Spleen (tissue), 11 donors: Measurements from ENCODE around the gene ARRDC3. TPM values are rescaled to one million over a fixed set of nuclear protein-coding genes. Genes with fewer than 3 reads are reported as not detected.
"Not testable (repeated sequence)": the region's sequence is repeated elsewhere in the genome, so short reads cannot be mapped to it uniquely, and the experiment has no call there.

Experiments
- DNase-seq: peaks from one replicate; pipeline ENCODE4 v3.0.0-alpha.2; 2020
- H3K27ac ChIP-seq, 8 donors: fragments of 200-600 bp; sonication (generic) in 7 of 8; 1 replicate in 4 of 8; 2 replicates in 4 of 8; pipeline versions ENCODE4 v1.5.0 to v1.8.0; 2016 to 2021; ENCODE audit warnings: inconsistent platforms in 4 of 8, mild to moderate bottlenecking in 4 of 8, moderate library complexity in 1 of 8
- H3K27me3 ChIP-seq, 7 donors: fragments of 200-600 bp; sonication (generic) in 6 of 7; replicated peaks in 1 of 7; 1 replicate in 4 of 7; 2 replicates in 3 of 7; pipeline versions ENCODE4 v1.5.0 to v1.8.0; 2016 to 2021; ENCODE audit warnings: inconsistent platforms in 3 of 7, mild to moderate bottlenecking in 1 of 7
- H3K36me3 ChIP-seq, 6 donors: fragments of 200-600 bp; sonication (generic) in 5 of 6; 1 replicate in 4 of 6; 2 replicates in 2 of 6; pipeline versions ENCODE4 v1.5.0 to v1.8.0; 2016 to 2021; ENCODE audit warnings: inconsistent platforms in 2 of 6
- H3K4me1 ChIP-seq, 6 donors: fragments of 200-600 bp; sonication (generic) in 5 of 6; 1 replicate in 3 of 6; 2 replicates in 3 of 6; pipeline versions ENCODE4 v1.5.0 to v1.8.0; 2016 to 2021; ENCODE audit warnings: inconsistent platforms in 3 of 6
- H3K4me3 ChIP-seq, 8 donors: fragments of 200-600 bp; sonication (generic) in 7 of 8; 1 replicate in 4 of 8; 2 replicates in 4 of 8; pipeline versions ENCODE4 v1.5.0 to v1.8.0; 2016 to 2021; ENCODE audit warnings: inconsistent platforms in 4 of 8, mild to moderate bottlenecking in 4 of 8, moderate library complexity in 2 of 8
- H3K9me3 ChIP-seq, 8 donors: fragments of 200-600 bp; sonication (generic) in 7 of 8; 1 replicate in 4 of 8; 2 replicates in 4 of 8; pipeline versions ENCODE4 v1.5.0 to v1.8.0; 2016 to 2021; ENCODE audit warnings: inconsistent platforms in 4 of 8
- POLR2A ChIP-seq, 3 donors: fragments of 450-650 bp; IDR thresholded peaks; one replicate each; pipeline ENCODE4 v1.5.1; 2017; ENCODE audit warnings: antibody characterized with exemption in 3 of 3, mild to moderate bottlenecking in 1 of 3
- POLR2AphosphoS5 ChIP-seq, 3 donors: sonication (generic); formaldehyde crosslinking; IDR thresholded peaks; one replicate each; pipeline ENCODE4 v1.5.1; 2017; ENCODE audit warnings: antibody characterized with exemption in 3 of 3
- WGBS, 5 donors: extraction: QIAGEN DNeasy Blood & Tissue Kit in 3 of 5; methylation state at CpG; one replicate each; pipeline versions ENCODE4 v1.1.5 to v1.1.7; 2013 to 2018; 5-methylcytosine and 5-hydroxymethylcytosine counted together
- intact Hi-C: fragments of 100-400 bp; cut with DNase I; formaldehyde crosslinking; loops from one replicate; pipeline ENCODE4 v1.15.0; 2023; ENCODE audit warnings: low total_unique reads
- polyA plus RNA-seq, 3 donors: library from polyadenylated mRNA; stranded (reverse); fragments of 200-250 nt; gene quantifications; one replicate each; pipeline ENCODE4 v1.2.1, GENCODE V29; 2013
- total RNA-seq, 7 donors: library from RNA; depleted of rRNA in 3 of 7; stranded (reverse); fragments of >200 nt in 3 of 7; fragmentation: NEBNext Ultra II Directional in 4 of 7; extraction: Animal tissue kit (Norgen Biotek cat#: 25700) in 4 of 7; gene quantifications; one replicate each; pipeline versions ENCODE4 v1.1.0 to v1.2.1, GENCODE V29; 2016 to 2021
- TF ChIP-seq, protein P1 (sequence below), 11 experiments: fragments of 200-600 bp in 7 of 11; fragments of 450-650 bp in 4 of 11; sonication (generic) in 4 of 11; IDR thresholded peaks in 8 of 11; conservative IDR thresholded peaks in 3 of 11; 1 replicate in 7 of 11; 2 replicates in 4 of 11; pipeline versions ENCODE4 v1.4.0 to v1.8.0; 2016 to 2021; ENCODE audit warnings: antibody characterized with exemption in 11 of 11, inconsistent platforms in 4 of 11, mild to moderate bottlenecking in 1 of 11
- donor health status: healthy with polysubstance abuse.
- donor health status: DM: no; HTN: no; CAD: no; lungs with moderate emphysema.
- donor health status: DM: no; HTN: no; CAD: no.
- donor health status: Bipolar disorder and iron deficiency.
- donor health status: healthy.
- donor health status: DM: no; HTN: no; CAD: no.
- donor health status: DM: yes; HTN: yes; CAD: no.

ARRDC3 gene
- total and polyA plus RNA-seq, 10 donors, result 13.7 to 124 (median 41.2) TPM

DNA sequence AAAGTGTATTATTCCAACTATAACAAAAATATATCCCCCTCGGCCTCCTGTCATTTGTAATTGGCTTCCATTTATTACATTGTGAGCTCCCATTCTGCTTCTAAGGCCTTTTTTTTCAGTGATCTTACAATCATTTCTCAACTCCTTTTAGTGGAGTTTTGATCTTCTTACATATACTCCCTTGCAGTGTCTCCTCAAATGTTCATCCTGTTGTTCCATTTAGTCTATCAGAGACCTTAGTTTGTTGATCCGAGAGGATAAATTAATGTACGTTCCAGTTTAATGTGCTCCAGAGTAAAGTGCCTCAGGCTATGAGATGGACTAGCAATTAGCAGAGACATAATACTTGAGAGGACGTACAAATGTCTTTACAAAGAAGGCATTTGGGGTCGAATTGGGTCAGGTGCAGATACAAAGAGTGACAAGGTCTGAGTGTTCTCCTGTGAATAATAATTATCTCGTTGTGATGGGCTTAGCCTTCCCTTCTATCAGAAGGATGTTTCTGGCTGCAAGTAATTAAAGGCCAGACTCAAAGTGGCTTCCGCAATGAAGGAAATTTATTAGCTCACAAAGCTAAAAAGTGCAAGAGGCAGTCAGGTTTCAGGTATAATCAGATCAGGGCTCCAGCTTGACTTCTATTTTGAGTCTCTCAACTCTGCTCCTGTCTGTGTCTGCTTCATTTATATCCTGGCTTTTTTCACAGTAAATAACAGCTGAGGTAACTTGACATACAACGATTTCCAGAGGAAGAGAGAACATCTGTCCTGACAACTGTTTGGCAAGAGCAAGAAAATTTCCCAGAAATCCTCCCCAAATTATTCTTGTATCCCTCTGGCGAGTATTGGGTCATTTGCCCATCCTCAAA is 30.1 kb downstream of the ARRDC3 start:
- Histone ChIP-seq H3K27ac (no peak overlapping the region), H3K27me3 (no peaks in the 10 kb centered on the region), H3K36me3 (no peaks in the 10 kb centered on the region), H3K9me3 (no peaks in the 10 kb centered on the region), H3K4me1 (peaks cover 0 to 19% (median 6%) of the 10 kb centered on the region in 6 donors), H3K4me3 (no peak overlapping the region)
- TF ChIP-seq POLR2A (IDR thresholded peaks at IDR 0.05) (no peak), POLR2AphosphoS5 (IDR thresholded peaks at IDR 0.05) (no peak)
- TF ChIP-seq, protein P1, sequence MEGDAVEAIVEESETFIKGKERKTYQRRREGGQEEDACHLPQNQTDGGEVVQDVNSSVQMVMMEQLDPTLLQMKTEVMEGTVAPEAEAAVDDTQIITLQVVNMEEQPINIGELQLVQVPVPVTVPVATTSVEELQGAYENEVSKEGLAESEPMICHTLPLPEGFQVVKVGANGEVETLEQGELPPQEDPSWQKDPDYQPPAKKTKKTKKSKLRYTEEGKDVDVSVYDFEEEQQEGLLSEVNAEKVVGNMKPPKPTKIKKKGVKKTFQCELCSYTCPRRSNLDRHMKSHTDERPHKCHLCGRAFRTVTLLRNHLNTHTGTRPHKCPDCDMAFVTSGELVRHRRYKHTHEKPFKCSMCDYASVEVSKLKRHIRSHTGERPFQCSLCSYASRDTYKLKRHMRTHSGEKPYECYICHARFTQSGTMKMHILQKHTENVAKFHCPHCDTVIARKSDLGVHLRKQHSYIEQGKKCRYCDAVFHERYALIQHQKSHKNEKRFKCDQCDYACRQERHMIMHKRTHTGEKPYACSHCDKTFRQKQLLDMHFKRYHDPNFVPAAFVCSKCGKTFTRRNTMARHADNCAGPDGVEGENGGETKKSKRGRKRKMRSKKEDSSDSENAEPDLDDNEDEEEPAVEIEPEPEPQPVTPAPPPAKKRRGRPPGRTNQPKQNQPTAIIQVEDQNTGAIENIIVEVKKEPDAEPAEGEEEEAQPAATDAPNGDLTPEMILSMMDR (IDR thresholded peaks at IDR 0.05 in 8 of 11, conservative IDR thresholded peaks at IDR 0.05 in 3 of 11), result no peak
- intact Hi-C loops, result no loop called here
- DNase-seq, result no peak
- WGBS, 5 donors, result 83 to 90% (median 87%) methylated on average over 9 of the region's 9 CpGs

DNA sequence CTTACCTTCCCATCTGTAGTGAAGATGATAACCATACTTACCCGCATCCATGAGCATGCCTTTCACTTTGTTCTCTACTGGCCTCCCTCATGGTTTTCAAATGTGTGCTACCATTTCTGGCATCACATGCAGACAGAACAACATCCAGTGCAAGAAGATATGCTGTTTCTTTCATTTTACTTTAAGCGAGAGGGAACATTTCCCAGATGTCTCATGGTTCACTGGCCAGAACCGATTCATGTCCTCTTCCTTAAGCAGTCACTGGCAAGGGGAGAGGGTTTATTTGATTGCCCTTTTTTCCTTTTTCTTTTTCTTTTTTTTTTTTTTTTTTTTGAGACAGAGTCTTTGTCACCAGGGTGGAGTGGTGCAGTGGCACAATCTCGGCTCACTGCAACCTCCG is 37.7 kb downstream of the ARRDC3 start:
- TF ChIP-seq POLR2A (IDR thresholded peaks at IDR 0.05) (no peak), POLR2AphosphoS5 (IDR thresholded peaks at IDR 0.05) (no peak)
- TF ChIP-seq, protein P1 (IDR thresholded peaks at IDR 0.05 in 8 of 11, conservative IDR thresholded peaks at IDR 0.05 in 3 of 11), result no peak
- H3K9me3 ChIP-seq, result no peaks in the 10 kb centered on the region
- H3K36me3 ChIP-seq, result no peaks in the 10 kb centered on the region
- no peaks in the 10 kb centered on the region for H3K27me3 ChIP-seq
- DNase-seq, result no peak
- no peak overlapping the region for H3K27ac ChIP-seq
- no peaks in the 10 kb centered on the region for H3K4me1 ChIP-seq
- 85 to 95% (median 91%) methylated on average over 5 of the region's 5 CpGs for WGBS, 5 donors
- no peak overlapping the region for H3K4me3 ChIP-seq
- intact Hi-C loops, result no loop called here

DNA sequence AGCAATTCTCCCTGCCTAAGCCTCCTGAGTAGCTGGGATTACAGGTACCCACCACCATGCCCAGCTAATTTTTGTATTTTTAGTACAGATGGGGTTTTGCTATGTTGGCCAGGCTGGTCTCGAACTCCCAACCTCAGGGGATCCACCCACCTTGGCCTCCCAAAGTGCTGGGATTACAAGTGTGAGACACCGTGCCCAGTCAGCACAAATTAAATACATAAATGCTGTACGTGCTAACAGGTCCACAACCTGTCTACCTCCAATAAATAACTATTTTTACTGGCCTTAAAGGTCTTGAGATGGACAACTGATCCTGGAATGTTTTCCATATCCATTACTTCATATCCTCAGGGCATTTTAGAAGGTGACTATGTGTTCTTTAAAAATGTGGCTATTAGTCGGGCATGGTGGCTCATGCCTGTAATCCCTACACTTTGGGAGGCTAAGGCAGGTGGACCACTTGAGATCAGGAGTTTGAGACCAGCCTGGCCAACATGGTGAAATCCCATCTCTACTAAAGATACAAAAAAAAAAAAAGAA is 38.4 kb downstream of the ARRDC3 start:
- H3K27ac ChIP-seq, intact Hi-C loops, H3K36me3 ChIP-seq, DNase-seq, H3K27me3 ChIP-seq, H3K4me3 ChIP-seq, H3K4me1 ChIP-seq, H3K9me3 ChIP-seq: not testable (repeated sequence)
- WGBS, 5 donors, result 89 to 95% (median 94%) methylated on average over 4 of the region's 4 CpGs

DNA sequence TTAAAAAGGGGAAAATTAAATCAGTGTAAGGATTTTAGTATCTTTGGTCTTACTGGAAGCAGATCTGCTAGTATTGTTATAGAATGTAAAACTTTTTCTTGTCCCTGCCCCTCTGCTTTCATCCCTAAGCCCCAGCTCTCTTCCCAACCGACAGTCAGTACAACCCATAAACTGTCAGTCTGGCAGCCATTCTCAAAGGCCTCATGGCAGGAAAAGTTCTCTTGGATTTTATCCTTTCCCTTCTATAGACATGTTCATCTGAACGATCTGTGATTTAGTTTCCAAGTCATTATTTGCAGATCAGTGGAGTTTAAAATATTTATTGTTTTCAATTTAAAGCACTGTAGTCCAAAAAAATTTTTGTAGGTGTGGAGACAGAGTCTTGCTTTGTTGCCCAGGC is 39.2 kb downstream of the ARRDC3 start:
- whole genome bisulfite sequencing, 5 donors, result 80 to 92% (median 86%) methylated on average over 2 of the region's 2 CpGs
- DNase-seq, result no peak
- intact Hi-C loops, result no loop called here
- H3K27ac ChIP-seq, result no peak overlapping the region
- H3K4me1 ChIP-seq, result no peaks in the 10 kb centered on the region
- H3K4me3 ChIP-seq, result no peak overlapping the region
- no peaks in the 10 kb centered on the region for H3K9me3 ChIP-seq
- H3K36me3 ChIP-seq, result no peaks in the 10 kb centered on the region
- TF ChIP-seq POLR2AphosphoS5 (IDR thresholded peaks at IDR 0.05) (no peak), POLR2A (IDR thresholded peaks at IDR 0.05) (no peak)
- TF ChIP-seq, protein P1 (IDR thresholded peaks at IDR 0.05 in 8 of 11, conservative IDR thresholded peaks at IDR 0.05 in 3 of 11), result no peak
- H3K27me3 ChIP-seq, result no peaks in the 10 kb centered on the region

DNA sequence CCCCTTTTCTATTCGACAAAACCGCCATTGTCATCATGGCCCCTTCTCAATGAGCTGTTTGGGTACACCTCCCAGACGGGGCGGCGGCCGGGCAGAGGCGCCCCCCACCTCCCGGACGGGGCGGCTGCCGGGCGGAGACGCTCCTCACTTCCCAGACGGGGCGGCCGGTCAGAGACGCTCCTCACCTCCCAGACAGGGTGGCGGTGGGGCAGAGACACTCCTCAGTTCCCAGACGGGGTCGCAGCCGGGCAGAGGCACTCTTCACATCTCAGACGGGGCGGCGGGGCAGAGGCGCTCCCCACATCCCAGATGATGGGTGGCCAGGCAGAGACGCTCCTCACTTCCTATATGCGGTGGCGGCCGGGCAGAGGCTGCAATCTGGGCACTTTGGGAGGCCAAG is 40.2 kb downstream of the ARRDC3 start:
- H3K36me3 ChIP-seq, H3K9me3 ChIP-seq, H3K4me1 ChIP-seq, DNase-seq, intact Hi-C loops, H3K27ac ChIP-seq, H3K4me3 ChIP-seq, H3K27me3 ChIP-seq: not testable (repeated sequence)
- 93 to 99% (median 97%) methylated on average over 25 to 29 of the region's 29 CpGs for WGBS, 5 donors
